ENCODE results near the gene TSGA10IP. TPM values are rescaled to one million over a fixed set of nuclear protein-coding genes. Genes with fewer than 3 reads are reported as not detected.

Gene TSGA10IP
- total RNA-seq, 6 donors from 2014 or later, result 0.17 to 0.92 TPM; not detected in 4

GRCh38 chr11:66008468-66009101 lies 63.3 kb downstream of the TSGA10IP start:
- H3K4me1 ChIP-seq, result peaks cover 8 to 22% (median 13%) of the 10 kb centered on the region in 4 donors
- DNase-seq (no peak), ATAC-seq (ENCODE audit: low FRiP score in 2 of 2) (no peak)
- H3K27ac ChIP-seq, result no peak overlapping the region
- H3K27me3 ChIP-seq, result peaks cover 0 to 12% (median 5%) of the 10 kb centered on the region in 4 donors
- peaks cover 0 to 17% (median 8%) of the 10 kb centered on the region in 4 donors for H3K36me3 ChIP-seq
- WGBS, 2 donors, result 51 to 62% methylated on average over 4 to 10 of the region's 10 CpGs
- no peak overlapping the region for H3K4me3 ChIP-seq
- H3K9me3 ChIP-seq, result no peaks in the 10 kb centered on the region
- TF ChIP-seq EP300 (IDR thresholded peaks at IDR 0.05), result no peak
- no peak for TF ChIP-seq POLR2AphosphoS5 (IDR thresholded peaks at IDR 0.05)
- no peak for TF ChIP-seq POLR2A (IDR thresholded peaks at IDR 0.05)
- TF ChIP-seq, protein P1, sequence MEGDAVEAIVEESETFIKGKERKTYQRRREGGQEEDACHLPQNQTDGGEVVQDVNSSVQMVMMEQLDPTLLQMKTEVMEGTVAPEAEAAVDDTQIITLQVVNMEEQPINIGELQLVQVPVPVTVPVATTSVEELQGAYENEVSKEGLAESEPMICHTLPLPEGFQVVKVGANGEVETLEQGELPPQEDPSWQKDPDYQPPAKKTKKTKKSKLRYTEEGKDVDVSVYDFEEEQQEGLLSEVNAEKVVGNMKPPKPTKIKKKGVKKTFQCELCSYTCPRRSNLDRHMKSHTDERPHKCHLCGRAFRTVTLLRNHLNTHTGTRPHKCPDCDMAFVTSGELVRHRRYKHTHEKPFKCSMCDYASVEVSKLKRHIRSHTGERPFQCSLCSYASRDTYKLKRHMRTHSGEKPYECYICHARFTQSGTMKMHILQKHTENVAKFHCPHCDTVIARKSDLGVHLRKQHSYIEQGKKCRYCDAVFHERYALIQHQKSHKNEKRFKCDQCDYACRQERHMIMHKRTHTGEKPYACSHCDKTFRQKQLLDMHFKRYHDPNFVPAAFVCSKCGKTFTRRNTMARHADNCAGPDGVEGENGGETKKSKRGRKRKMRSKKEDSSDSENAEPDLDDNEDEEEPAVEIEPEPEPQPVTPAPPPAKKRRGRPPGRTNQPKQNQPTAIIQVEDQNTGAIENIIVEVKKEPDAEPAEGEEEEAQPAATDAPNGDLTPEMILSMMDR (IDR thresholded peaks at IDR 0.05), result no peak

Other genes with a start within 250 kb of the TSGA10IP start
- 100 to 1,000 TPM in 1 of 6 donors, 10 to 100 TPM in 5; 44.0 to 102 (median 88.4) TPM for gene KAT5, start 233.2 kb upstream of the TSGA10IP start, total RNA-seq
- 10 to 100 TPM; 35.0 to 81.7 (median 49.1) TPM for gene RNASEH2C, start 224.7 kb upstream of the TSGA10IP start, total RNA-seq
- 10 to 100 TPM; 24.8 to 66.0 (median 46.8) TPM for gene AP5B1, start 164.5 kb upstream of the TSGA10IP start, total RNA-seq
- 1 to 10 TPM in 2 of 6 donors, under 1 TPM in 4; under 0.01 to 2.2 (median 0.77) TPM for gene OVOL1, start 158.4 kb upstream of the TSGA10IP start, total RNA-seq
- under 1 TPM in 2 of 6 donors, not detected in 4; 0.37 to 0.69 TPM for gene SNX32, start 111.5 kb upstream of the TSGA10IP start, total RNA-seq
- 100 to 1,000 TPM; 358 to 813 (median 768) TPM for gene CFL1, start 87.3 kb upstream of the TSGA10IP start, total RNA-seq
- gene MUS81, start 85.0 kb upstream of the TSGA10IP start, total RNA-seq, result 100 to 1,000 TPM in 1 of 6 donors, 10 to 100 TPM in 5; 41.5 to 182 (median 53.3) TPM
- gene EFEMP2, start 72.7 kb upstream of the TSGA10IP start, total RNA-seq, result 10 to 100 TPM; 28.8 to 79.6 (median 65.3) TPM
- gene CTSW, start 65.6 kb upstream of the TSGA10IP start, total RNA-seq, result 10 to 100 TPM in 3 of 6 donors, 1 to 10 TPM in 3; 2.1 to 20.7 (median 11.4) TPM
- 10 to 100 TPM; 46.8 to 77.7 (median 57.0) TPM for gene FIBP, start 57.0 kb upstream of the TSGA10IP start, total RNA-seq
- 10 to 100 TPM; 19.9 to 69.7 (median 37.2) TPM for gene CCDC85B, start 54.8 kb upstream of the TSGA10IP start, total RNA-seq
- gene FOSL1, start 45.1 kb upstream of the TSGA10IP start, total RNA-seq, result 10 to 100 TPM in 3 of 6 donors, 1 to 10 TPM in 3; 1.8 to 16.9 (median 8.2) TPM
- gene C11orf68, start 26.4 kb upstream of the TSGA10IP start, total RNA-seq, result 10 to 100 TPM; 11.5 to 42.4 (median 24.3) TPM
- gene DRAP1, start 26.1 kb upstream of the TSGA10IP start, total RNA-seq, result 100 to 1,000 TPM in 1 of 6 donors, 10 to 100 TPM in 5; 60.3 to 111 (median 80.0) TPM
- gene SART1, start 16.3 kb downstream of the TSGA10IP start, total RNA-seq, result 100 to 1,000 TPM in 2 of 6 donors, 10 to 100 TPM in 4; 44.4 to 201 (median 71.4) TPM
- 10 to 100 TPM; 22.8 to 37.4 (median 30.1) TPM for gene EIF1AD, start 56.7 kb downstream of the TSGA10IP start, total RNA-seq
- 100 to 1,000 TPM in 2 of 6 donors, 10 to 100 TPM in 4; 32.5 to 201 (median 53.8) TPM for gene BANF1, start 57.0 kb downstream of the TSGA10IP start, total RNA-seq
- 10 to 100 TPM; 12.6 to 68.1 (median 30.5) TPM for gene CST6, start 66.5 kb downstream of the TSGA10IP start, total RNA-seq
- gene CATSPER1, start 81.0 kb downstream of the TSGA10IP start, total RNA-seq, result 1 to 10 TPM in 4 of 6 donors, under 1 TPM in 1, not detected in 1; 0.79 to 6.1 (median 3.0) TPM
- 1 to 10 TPM in 1 of 6 donors, not detected in 5; 2.4 TPM for gene GAL3ST3, start 103.7 kb downstream of the TSGA10IP start, total RNA-seq
- gene SF3B2, start 106.9 kb downstream of the TSGA10IP start, total RNA-seq, result 100 to 1,000 TPM; 142 to 193 (median 173) TPM
- gene PACS1, start 124.8 kb downstream of the TSGA10IP start, total RNA-seq, result 100 to 1,000 TPM in 1 of 6 donors, 10 to 100 TPM in 5; 39.8 to 123 (median 51.1) TPM

Data from upper lobe of left lung (tissue), 6 donors.